HCT116 (cell line): ENCODE measurements around the gene GNAI2. TPM values are rescaled to one million over a fixed set of nuclear protein-coding genes. Genes with fewer than 3 reads are reported as not detected.

Experiments
- ATAC-seq: fragments of 200-7000 bp; cut with Tn5 transposase; 2 replicates; pipeline ENCODE4 v1.9.1; 2020; ENCODE audit warnings: mild to moderate bottlenecking, moderate library complexity
- BruUV-seq: library from RNA; stranded (reverse); fragments of 400-500 nt; replicated peaks from 2 replicates; lab custom pipeline; 2021; lab: Mats Ljungman, UMichigan
- CTCF ChIA-PET: fragments of 300-600 bp; sonication (Branson Sonifier 250); formaldehyde crosslinking; loops from one replicate; lab custom pipeline; 2021; ENCODE audit warnings: antibody characterized with exemption; lab: Charles Lee
- POLR2A ChIA-PET: fragments of 300-600, 350-600 bp; sonication (Branson Sonifier 250); formaldehyde crosslinking; loops from one replicate; lab custom pipeline; 2021; ENCODE audit warnings: antibody characterized with exemption; lab: Charles Lee
- RAD21 ChIA-PET, 2 experiments: fragments of 300-600 bp; sonication (Branson Sonifier 250); formaldehyde crosslinking; loops; one replicate each; lab custom pipeline; 2023; ENCODE audit warnings: low total read pairs in 2 of 2; ENCODE audit not compliant: uncharacterized antibody in 2 of 2, unreplicated experiment in 2 of 2, low non-redundant PET in 1 of 2; lab: Charles Lee
- DNase-seq: peaks from one replicate; pipeline ENCODE4 v3.0.0-alpha.2; 2010; ENCODE audit warnings: low read depth, low spot score
- H2AFZ ChIP-seq: fragments of 200-600 bp; shearing (Covaris generic), sonication (generic); 2 replicates; pipeline ENCODE4 v1.6.1; 2017; ENCODE audit warnings: low read depth, mixed run types, mixed read lengths, antibody characterized with exemption, low read length; ENCODE audit not compliant: poor library complexity, severe bottlenecking
- H3K27ac ChIP-seq: 2 replicates; pipeline ENCODE4 v1.5.1; 2012; ENCODE audit warnings: low read depth, low read length
- H3K27me3 ChIP-seq: fragments of 200-600 bp; sonication (generic); 2 replicates; pipeline ENCODE4 v1.6.1; 2016; ENCODE audit warnings: mixed run types, low read length, mixed read lengths; ENCODE audit not compliant: insufficient read depth
- H3K36me3 ChIP-seq, 2 experiments: fragments of 200-500 bp in 1 of 2; fragments of 200-600 bp in 1 of 2; sonication (Bioruptor generic) in 1 of 2; sonication (generic) in 1 of 2; 2 replicates each; pipeline versions ENCODE4 v1.5.1 to v1.6.1; 2014 to 2016; ENCODE audit warnings: low read length in 2 of 2, inconsistent platforms in 1 of 2, mixed read lengths in 1 of 2, mixed run types in 1 of 2; ENCODE audit not compliant: insufficient read depth in 2 of 2, control insufficient read depth in 1 of 2
- H3K4me1 ChIP-seq, 2 experiments: fragments of 200-600 bp in 1 of 2; sonication (generic) in 1 of 2; 2 replicates each; pipeline versions ENCODE4 v1.5.1 to v1.6.1; 2012 to 2017; ENCODE audit warnings: low read length in 2 of 2, inconsistent platforms in 1 of 2, mild to moderate bottlenecking in 1 of 2, mixed read lengths in 1 of 2, mixed run types in 1 of 2, moderate library complexity in 1 of 2; ENCODE audit not compliant: insufficient read depth in 2 of 2, control insufficient read depth in 1 of 2
- H3K4me2 ChIP-seq: fragments of 200-600 bp; sonication (generic); 2 replicates; pipeline ENCODE4 v1.6.1; 2017; ENCODE audit warnings: mixed run types, low read length, mixed read lengths
- H3K4me3 ChIP-seq, 2 experiments: fragments of 200-600 bp in 1 of 2; sonication (generic) in 1 of 2; replicated peaks in 1 of 2; 2 replicates each; pipeline ENCODE4 v1.5.1; 2011 to 2016; ENCODE audit warnings: low read length in 2 of 2, control low read depth in 1 of 2, low read depth in 1 of 2, mild to moderate bottlenecking in 1 of 2, mixed read lengths in 1 of 2, mixed run types in 1 of 2
- H3K79me2 ChIP-seq: fragments of 200-600 bp; sonication (generic); 2 replicates; pipeline ENCODE4 v1.6.1; 2017; ENCODE audit warnings: mild to moderate bottlenecking, mixed run types, low read length, moderate library complexity, mixed read lengths; ENCODE audit not compliant: insufficient read depth
- H3K9ac ChIP-seq: fragments of 200-600 bp; sonication (generic); 2 replicates; pipeline ENCODE4 v1.6.1; 2016; ENCODE audit warnings: low read length, mixed read lengths
- H3K9me2 ChIP-seq: fragments of 200-600 bp; sonication (generic), shearing (Covaris generic); 2 replicates; pipeline ENCODE4 v1.6.1; 2017; ENCODE audit warnings: mixed run types, mild to moderate bottlenecking, moderate library complexity; ENCODE audit not compliant: insufficient read depth
- H3K9me3 ChIP-seq, 2 experiments: fragments of 200-500 bp in 1 of 2; fragments of 200-600 bp in 1 of 2; sonication (Bioruptor generic) in 1 of 2; sonication (generic) in 1 of 2; 2 replicates each; pipeline ENCODE4 v1.6.1; 2014 to 2017; ENCODE audit warnings: low read length in 2 of 2, mixed read lengths in 2 of 2, inconsistent platforms in 1 of 2, low read depth in 1 of 2, mild to moderate bottlenecking in 1 of 2, mixed run types in 1 of 2, moderate library complexity in 1 of 2; ENCODE audit not compliant: control insufficient read depth in 1 of 2, insufficient read depth in 1 of 2
- H4K20me1 ChIP-seq: fragments of 200-600 bp; sonication (generic), shearing (Covaris generic); 2 replicates; pipeline ENCODE4 v1.6.1; 2017; ENCODE audit warnings: mixed run types, mild to moderate bottlenecking, moderate library complexity; ENCODE audit not compliant: insufficient read depth
- EGR1 ChIP-seq: IDR thresholded peaks from 2 replicates; pipeline ENCODE4 v1.6.1; 2012; ENCODE audit warnings: low read depth
- EZH2 ChIP-seq: fragments of 200-600 bp; sonication (generic); IDR thresholded peaks from 2 replicates; pipeline ENCODE4 v1.6.1; 2017; ENCODE audit warnings: antibody characterized with exemption, mixed run types
- EZH2phosphoT487 ChIP-seq: fragments of 200-600 bp; IDR thresholded peaks from 2 replicates; pipeline ENCODE4 v1.6.1; 2018; ENCODE audit warnings: antibody characterized with exemption, borderline replicate concordance
- FOSL1 ChIP-seq: IDR thresholded peaks from 2 replicates; pipeline ENCODE4 v1.6.1; 2012; ENCODE audit warnings: low read depth
- JUND ChIP-seq: IDR thresholded peaks from 2 replicates; pipeline ENCODE4 v1.6.1; 2012
- SIN3A ChIP-seq: IDR thresholded peaks from 2 replicates; pipeline ENCODE4 v1.6.1; 2012; ENCODE audit warnings: low read depth
- TCF7L2 ChIP-seq: IDR thresholded peaks from 2 replicates; pipeline ENCODE4 v1.7.0; 2011; ENCODE audit warnings: borderline replicate concordance, inconsistent platforms; ENCODE audit not compliant: insufficient read depth, insufficient read length; ENCODE audit errors: extremely low read depth
- ZNF274 ChIP-seq: fragments of 200-500 bp; sonication (Bioruptor generic); IDR thresholded peaks from 2 replicates; pipeline ENCODE4 v1.6.1; 2014; ENCODE audit warnings: mild to moderate bottlenecking, low read depth, low read length, inconsistent platforms
- intact Hi-C: fragments of 100-400 bp; cut with micrococcal nuclease; formaldehyde crosslinking; loops from 2 replicates; pipeline ENCODE4 v1.10.0; 2022
- total RNA-seq: library from RNA; stranded (reverse); gene quantifications from one replicate; pipeline ENCODE4 v1.2.1, GENCODE V29; 2021; ENCODE audit not compliant: unreplicated experiment
- TF ChIP-seq, protein P1 (sequence below): IDR thresholded peaks from 2 replicates; pipeline ENCODE4 v1.6.1; 2012; ENCODE audit warnings: low read depth

The GNAI2 gene
- total RNA-seq, 1 experiment from 2014 or later: 170 TPM

DNA sequence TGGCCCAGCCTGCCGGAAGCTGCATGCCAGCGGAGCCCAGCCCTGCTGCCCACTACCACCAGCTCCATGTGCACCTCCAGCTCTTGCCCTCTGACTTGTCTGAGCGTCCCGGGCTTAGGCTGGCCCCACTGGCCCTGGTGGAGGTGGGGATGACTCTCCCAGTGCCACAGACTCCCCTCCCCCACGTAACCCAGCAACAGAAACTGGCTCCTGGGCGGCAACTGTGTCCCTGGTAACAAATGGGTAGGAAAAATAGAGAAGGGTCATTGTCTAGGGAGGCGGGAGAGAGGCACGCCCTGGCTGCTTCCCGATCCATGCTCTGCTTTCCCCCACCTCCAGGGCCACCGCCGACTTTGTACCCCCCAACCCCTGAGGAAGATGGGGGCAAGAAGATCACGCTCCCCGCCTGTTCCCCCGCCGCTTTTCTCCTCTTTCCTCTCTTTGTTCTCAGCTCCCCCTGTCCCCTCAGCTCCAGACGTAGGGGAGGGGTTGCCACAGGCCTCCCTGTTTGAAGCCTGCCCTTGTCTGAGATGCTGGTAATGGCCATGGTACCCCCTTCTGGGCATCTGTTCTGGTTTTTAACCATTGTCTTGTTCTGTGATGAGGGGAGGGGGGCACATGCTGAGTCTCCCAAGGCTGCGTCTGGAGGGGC lies 22.2 kb downstream of the GNAI2 start:
- Histone ChIP-seq H3K9me3 (no peaks in the 10 kb centered on the region), H3K9ac (no peak overlapping the region), H4K20me1 (no peaks in the 10 kb centered on the region), H3K79me2 (no peaks in the 10 kb centered on the region), H3K4me3 (no peak overlapping the region), H2AFZ (no peak overlapping the region), H3K4me2 (no peak overlapping the region), H3K9me2 (no peaks in the 10 kb centered on the region), H3K27ac (no peak overlapping the region; the same call in 1 of the 2 replicates), H3K36me3 (peaks cover 11 to 15% of the 10 kb centered on the region in 2 experiments; a peak in 3 of 4 replicates), H3K27me3 (no peaks in the 10 kb centered on the region), H3K4me1 (peaks cover 15 to 50% of the 10 kb centered on the region in 2 experiments)
- ChIA-PET RAD21 (no interaction called here), CTCF (interaction anchor here (0.7 to 3.3 kb wide), 8 partner anchors 10 to 70 kb away, joined by 3 to 46 read pairs (median 6); partner anchors contain the start of genes GNAI2, HYAL3, NAA80 and TUSC2), POLR2A (no interaction called here)
- DNase-seq: no peak
- TF ChIP-seq, protein P1, sequence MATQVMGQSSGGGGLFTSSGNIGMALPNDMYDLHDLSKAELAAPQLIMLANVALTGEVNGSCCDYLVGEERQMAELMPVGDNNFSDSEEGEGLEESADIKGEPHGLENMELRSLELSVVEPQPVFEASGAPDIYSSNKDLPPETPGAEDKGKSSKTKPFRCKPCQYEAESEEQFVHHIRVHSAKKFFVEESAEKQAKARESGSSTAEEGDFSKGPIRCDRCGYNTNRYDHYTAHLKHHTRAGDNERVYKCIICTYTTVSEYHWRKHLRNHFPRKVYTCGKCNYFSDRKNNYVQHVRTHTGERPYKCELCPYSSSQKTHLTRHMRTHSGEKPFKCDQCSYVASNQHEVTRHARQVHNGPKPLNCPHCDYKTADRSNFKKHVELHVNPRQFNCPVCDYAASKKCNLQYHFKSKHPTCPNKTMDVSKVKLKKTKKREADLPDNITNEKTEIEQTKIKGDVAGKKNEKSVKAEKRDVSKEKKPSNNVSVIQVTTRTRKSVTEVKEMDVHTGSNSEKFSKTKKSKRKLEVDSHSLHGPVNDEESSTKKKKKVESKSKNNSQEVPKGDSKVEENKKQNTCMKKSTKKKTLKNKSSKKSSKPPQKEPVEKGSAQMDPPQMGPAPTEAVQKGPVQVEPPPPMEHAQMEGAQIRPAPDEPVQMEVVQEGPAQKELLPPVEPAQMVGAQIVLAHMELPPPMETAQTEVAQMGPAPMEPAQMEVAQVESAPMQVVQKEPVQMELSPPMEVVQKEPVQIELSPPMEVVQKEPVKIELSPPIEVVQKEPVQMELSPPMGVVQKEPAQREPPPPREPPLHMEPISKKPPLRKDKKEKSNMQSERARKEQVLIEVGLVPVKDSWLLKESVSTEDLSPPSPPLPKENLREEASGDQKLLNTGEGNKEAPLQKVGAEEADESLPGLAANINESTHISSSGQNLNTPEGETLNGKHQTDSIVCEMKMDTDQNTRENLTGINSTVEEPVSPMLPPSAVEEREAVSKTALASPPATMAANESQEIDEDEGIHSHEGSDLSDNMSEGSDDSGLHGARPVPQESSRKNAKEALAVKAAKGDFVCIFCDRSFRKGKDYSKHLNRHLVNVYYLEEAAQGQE: no peak
- TF ChIP-seq EZH2: no peak
- TF ChIP-seq EZH2phosphoT487: no peak
- TF ChIP-seq JUND: no peak
- no peak for TF ChIP-seq FOSL1
- TF ChIP-seq EGR1: no peak
- TF ChIP-seq ZNF274: no peak
- no peak for TF ChIP-seq TCF7L2
- TF ChIP-seq SIN3A: no peak
- intact Hi-C loops: no loop called here
- no TSS peak for BruUV-seq
- no peak for ATAC-seq
